ENCODE data around the gene MUC12. TPM values are rescaled to one million over a fixed set of nuclear protein-coding genes. Genes with fewer than 3 reads are reported as not detected.

MUC12 gene
- total RNA-seq (2022; extraction: Qiagen RNA extraction; ENCODE audit: low read depth) = 15.5 to 19.1 TPM (median 18.6 TPM) in 5 replicates

GRCh38 chr7:100969066-100969615, at the start of gene MUC12:
Gene MUC12, plus strand, starts transcription at chr7:100969565. Its CDS starts 58 bp downstream, at chr7:100969623.

GRCh38 chr7:100949227-100949932, 20.0 kb upstream of the MUC12 start, which contains the start of gene MUC3A:
Gene MUC3A, plus strand, starts transcription at chr7:100949534. Its CDS starts 91 bp downstream, at chr7:100949625.

Other genes with a start within 250 kb of the MUC12 start
- 0.07 to 0.09 TPM in 2 of 5 replicates, not detected in the others for gene EPO, start 249.1 kb upstream of the MUC12 start, total RNA-seq (2022; extraction: Qiagen RNA extraction; ENCODE audit: low read depth)
- not detected in 5 replicates for gene ZAN, start 236.0 kb upstream of the MUC12 start, total RNA-seq (2022; extraction: Qiagen RNA extraction; ENCODE audit: low read depth)
- 34.2 to 45.6 TPM (median 41.5 TPM) in 5 replicates for gene EPHB4, start 142.0 kb upstream of the MUC12 start, total RNA-seq (2022; extraction: Qiagen RNA extraction; ENCODE audit: low read depth)
- 14.0 to 16.5 TPM (median 14.7 TPM) in 5 replicates for gene SLC12A9, start 116.9 kb upstream of the MUC12 start, total RNA-seq (2022; extraction: Qiagen RNA extraction; ENCODE audit: low read depth)
- 46.1 to 61.3 TPM (median 52.0 TPM) in 5 replicates for gene TRIP6, start 102.2 kb upstream of the MUC12 start, total RNA-seq (2022; extraction: Qiagen RNA extraction; ENCODE audit: low read depth)
- 112 to 151 TPM (median 144 TPM) in 5 replicates for gene SRRT, start 94.5 kb upstream of the MUC12 start, total RNA-seq (2022; extraction: Qiagen RNA extraction; ENCODE audit: low read depth)
- gene UFSP1, start 79.8 kb upstream of the MUC12 start, total RNA-seq (2022; extraction: Qiagen RNA extraction; ENCODE audit: low read depth) = 2.9 to 5.7 TPM (median 5.0 TPM) in 5 replicates
- 1.4 to 2.5 TPM (median 1.8 TPM) in 5 replicates for gene ACHE, start 73.7 kb upstream of the MUC12 start, total RNA-seq (2022; extraction: Qiagen RNA extraction; ENCODE audit: low read depth)
- 11.2 to 15.3 TPM (median 12.8 TPM) in 5 replicates for gene MUC3A, start 20.0 kb upstream of the MUC12 start, total RNA-seq (2022; extraction: Qiagen RNA extraction; ENCODE audit: low read depth)
- gene MUC17, start 50.5 kb downstream of the MUC12 start, total RNA-seq (2022; extraction: Qiagen RNA extraction; ENCODE audit: low read depth) = 0.01 to 0.05 TPM (median 0.02 TPM) in 5 replicates
- gene TRIM56, start 115.9 kb downstream of the MUC12 start, total RNA-seq (2022; extraction: Qiagen RNA extraction; ENCODE audit: low read depth) = 7.7 to 12.6 TPM (median 12.3 TPM) in 5 replicates
- gene SERPINE1, start 157.5 kb downstream of the MUC12 start, total RNA-seq (2022; extraction: Qiagen RNA extraction; ENCODE audit: low read depth) = 793 to 966 TPM (median 846 TPM) in 5 replicates
- gene AP1S1, start 184.9 kb downstream of the MUC12 start, total RNA-seq (2022; extraction: Qiagen RNA extraction; ENCODE audit: low read depth) = 137 to 151 TPM (median 144 TPM) in 5 replicates
- gene VGF, start 196.0 kb downstream of the MUC12 start, total RNA-seq (2022; extraction: Qiagen RNA extraction; ENCODE audit: low read depth) = 7.8 to 23.5 TPM (median 15.1 TPM) in 5 replicates
- gene NAT16, start 210.7 kb downstream of the MUC12 start, total RNA-seq (2022; extraction: Qiagen RNA extraction; ENCODE audit: low read depth) = 0.09 to 0.28 TPM (median 0.17 TPM) in 5 replicates
- gene MOGAT3, start 231.5 kb downstream of the MUC12 start, total RNA-seq (2022; extraction: Qiagen RNA extraction; ENCODE audit: low read depth) = not detected in 5 replicates
- 68.0 to 84.6 TPM (median 78.5 TPM) in 5 replicates for gene PLOD3, start 248.0 kb downstream of the MUC12 start, total RNA-seq (2022; extraction: Qiagen RNA extraction; ENCODE audit: low read depth)
- gene ZNHIT1, start 248.6 kb downstream of the MUC12 start, total RNA-seq (2022; extraction: Qiagen RNA extraction; ENCODE audit: low read depth) = 74.0 to 96.8 TPM (median 90.4 TPM) in 5 replicates